ENCODE measurements around the gene RIMS3. TPM values are rescaled to one million over a fixed set of nuclear protein-coding genes. Genes with fewer than 3 reads are reported as not detected.
A peak's percentile ranks its signal among the peaks of the same experiment; 100 is the strongest.

RIMS3 gene
- total RNA-seq, 1 experiment from 2014 or later, result 19.8 TPM

- DNase-seq (ENCODE audit: low spot score), result no peak
- CTCF ChIA-PET, result interaction anchor here (1.4 to 2.0 kb wide), 4 partner anchors 12 to 67 kb away, joined by 4 to 13 read pairs (median 8); no protein-coding TSS in a partner anchor
These were observed 27.0 kb upstream of the RIMS3 start for GRCh38 chr1:40692429-40692895.

DNA sequence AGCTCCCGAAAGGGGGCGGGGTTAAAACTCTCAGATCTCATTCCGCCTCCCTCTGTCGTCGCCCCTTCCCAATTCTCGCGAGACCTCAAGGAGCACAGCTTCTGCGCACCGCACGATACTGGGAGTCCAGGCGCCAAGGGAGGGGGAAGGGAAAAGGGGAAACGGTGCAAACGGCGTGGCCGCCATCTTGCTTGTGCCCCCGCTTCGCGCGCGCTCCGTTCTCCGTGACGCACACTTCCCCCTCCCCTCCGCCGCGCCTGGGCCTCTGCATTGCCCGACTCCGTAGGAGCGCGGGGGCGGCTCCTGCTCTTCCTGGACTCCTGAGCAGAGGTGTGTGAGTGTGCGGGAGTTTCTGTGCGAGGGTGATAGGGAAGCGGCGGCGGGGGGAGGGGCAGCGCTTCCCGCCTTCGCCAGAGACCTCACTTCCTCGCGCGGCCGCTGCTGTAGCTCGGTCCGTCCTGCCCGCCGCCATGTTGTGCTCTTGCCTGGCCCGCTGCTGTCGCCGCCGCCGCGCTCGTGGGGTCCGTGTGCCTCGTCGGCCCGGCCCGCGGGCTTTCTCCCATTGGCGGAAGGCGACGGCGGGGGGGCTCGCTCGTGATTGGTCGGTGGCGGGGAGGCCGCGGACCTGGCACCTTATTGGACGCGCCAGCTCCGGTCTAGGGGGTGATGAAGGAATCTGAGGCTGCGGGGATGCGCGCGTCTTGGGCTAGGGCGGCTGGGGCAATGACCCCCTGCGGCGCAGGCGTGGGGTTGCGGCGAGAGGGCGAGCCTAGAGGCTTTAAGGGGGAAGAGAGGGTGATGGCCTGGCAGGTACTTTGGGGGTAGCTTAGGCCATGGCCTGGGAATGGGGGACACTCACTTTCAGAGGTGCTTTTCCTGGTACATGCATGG lies 26.3 kb upstream of the RIMS3 start, which contains the start of gene NFYC:
TSS of gene NFYC (plus strand) at position 167 of the 891 bp plus-strand sequence. CDS start 47,140 bp downstream, outside the sequence.
- Mint-ChIP-seq H3K9me3 (no peaks in the 10 kb centered on the region), H3K4me1 (peaks cover 57% of the 10 kb centered on the region), H3K36me3 (peaks cover 6% of the 10 kb centered on the region), H3K27ac (peak within 1 kb of the TSS; percentile 98), H3K27me3 (ENCODE audit: low read depth) (no peaks in the 10 kb centered on the region), H3K4me3 (peak within 1 kb of the TSS; percentile 91)
- DNase-seq (ENCODE audit: low spot score), result peak; percentile 97
- ATAC-seq, result peak; percentile 89
- POLR2A ChIA-PET, result interaction anchor here (0.7 to 2.9 kb wide), 20 partner anchors 10 to 288 kb away, joined by 3 to 39 read pairs (median 3); partner anchors contain the start of gene RIMS3
- CTCF ChIA-PET, result interaction anchor here (0.6 to 2.0 kb wide), 21 partner anchors 9 to 261 kb away, joined by 3 to 13 read pairs (median 4); partner anchors contain the start of gene RIMS3
- TF ChIP-seq KAT7 (CRISPR knock-in tag; IDR thresholded peaks at IDR 0.05; ENCODE audit: borderline replicate concordance), result peak; percentile 98; the same call in 1 of the 2 replicates
- TF ChIP-seq HMGA2 (CRISPR knock-in tag; IDR thresholded peaks at IDR 0.05), result 0 out of 2 replicates have a peak, but pooled peaks have one; percentile 12
- TF ChIP-seq ERG (CRISPR knock-in tag; IDR thresholded peaks at IDR 0.05), result peak; percentile 80
- TF ChIP-seq, protein P1, sequence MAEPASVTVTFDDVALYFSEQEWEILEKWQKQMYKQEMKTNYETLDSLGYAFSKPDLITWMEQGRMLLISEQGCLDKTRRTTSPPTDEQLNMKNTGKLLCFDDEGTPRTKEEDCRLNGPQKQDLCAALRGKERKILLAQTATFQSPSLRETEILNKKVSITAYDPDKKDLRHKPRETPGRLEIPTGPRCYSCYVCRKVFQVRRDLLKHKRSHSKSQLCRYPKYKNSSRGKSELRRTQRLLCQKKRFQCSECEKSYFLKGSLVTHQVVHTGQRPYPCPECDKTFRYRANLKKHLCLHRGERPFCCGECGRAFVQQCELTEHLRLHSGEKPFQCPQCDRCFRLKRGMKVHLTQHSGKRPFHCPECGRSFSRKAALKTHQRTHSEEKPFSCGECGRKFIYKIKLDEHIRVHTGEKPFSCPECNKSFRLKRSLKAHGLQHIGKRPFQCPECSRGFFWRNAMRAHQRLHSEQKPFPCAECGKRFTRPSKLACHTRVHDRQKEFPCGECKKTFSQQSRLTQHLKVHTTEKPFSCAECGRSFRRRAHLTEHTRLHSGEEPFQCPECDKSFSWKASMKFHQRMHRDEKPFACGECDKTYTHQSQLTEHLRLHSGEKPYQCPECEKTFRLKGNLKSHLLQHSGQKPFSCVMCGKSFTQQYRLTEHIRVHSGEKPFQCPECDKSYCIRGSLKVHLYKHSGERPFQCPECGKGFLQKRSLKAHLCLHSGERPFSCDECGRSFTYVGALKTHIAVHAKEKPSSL (CRISPR knock-in tag; conservative IDR thresholded peaks at IDR 0.05), result no peak
- no peak for TF ChIP-seq JAZF1 (CRISPR knock-in tag; IDR thresholded peaks at IDR 0.05)
- TF ChIP-seq ZNF263 (CRISPR knock-in tag; IDR thresholded peaks at IDR 0.05; ENCODE audit: low read depth), result no peak
- TF ChIP-seq, protein P2, sequence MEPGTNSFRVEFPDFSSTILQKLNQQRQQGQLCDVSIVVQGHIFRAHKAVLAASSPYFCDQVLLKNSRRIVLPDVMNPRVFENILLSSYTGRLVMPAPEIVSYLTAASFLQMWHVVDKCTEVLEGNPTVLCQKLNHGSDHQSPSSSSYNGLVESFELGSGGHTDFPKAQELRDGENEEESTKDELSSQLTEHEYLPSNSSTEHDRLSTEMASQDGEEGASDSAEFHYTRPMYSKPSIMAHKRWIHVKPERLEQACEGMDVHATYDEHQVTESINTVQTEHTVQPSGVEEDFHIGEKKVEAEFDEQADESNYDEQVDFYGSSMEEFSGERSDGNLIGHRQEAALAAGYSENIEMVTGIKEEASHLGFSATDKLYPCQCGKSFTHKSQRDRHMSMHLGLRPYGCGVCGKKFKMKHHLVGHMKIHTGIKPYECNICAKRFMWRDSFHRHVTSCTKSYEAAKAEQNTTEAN (CRISPR knock-in tag; IDR thresholded peaks at IDR 0.05), result peak; percentile 91
- no peak for TF ChIP-seq ZNF317 (CRISPR knock-in tag; IDR thresholded peaks at IDR 0.05; ENCODE audit: borderline replicate concordance, low read depth)
- peak; percentile 94 for TF ChIP-seq MYBL2 (CRISPR knock-in tag; IDR thresholded peaks at IDR 0.05)
- TF ChIP-seq, protein P3, sequence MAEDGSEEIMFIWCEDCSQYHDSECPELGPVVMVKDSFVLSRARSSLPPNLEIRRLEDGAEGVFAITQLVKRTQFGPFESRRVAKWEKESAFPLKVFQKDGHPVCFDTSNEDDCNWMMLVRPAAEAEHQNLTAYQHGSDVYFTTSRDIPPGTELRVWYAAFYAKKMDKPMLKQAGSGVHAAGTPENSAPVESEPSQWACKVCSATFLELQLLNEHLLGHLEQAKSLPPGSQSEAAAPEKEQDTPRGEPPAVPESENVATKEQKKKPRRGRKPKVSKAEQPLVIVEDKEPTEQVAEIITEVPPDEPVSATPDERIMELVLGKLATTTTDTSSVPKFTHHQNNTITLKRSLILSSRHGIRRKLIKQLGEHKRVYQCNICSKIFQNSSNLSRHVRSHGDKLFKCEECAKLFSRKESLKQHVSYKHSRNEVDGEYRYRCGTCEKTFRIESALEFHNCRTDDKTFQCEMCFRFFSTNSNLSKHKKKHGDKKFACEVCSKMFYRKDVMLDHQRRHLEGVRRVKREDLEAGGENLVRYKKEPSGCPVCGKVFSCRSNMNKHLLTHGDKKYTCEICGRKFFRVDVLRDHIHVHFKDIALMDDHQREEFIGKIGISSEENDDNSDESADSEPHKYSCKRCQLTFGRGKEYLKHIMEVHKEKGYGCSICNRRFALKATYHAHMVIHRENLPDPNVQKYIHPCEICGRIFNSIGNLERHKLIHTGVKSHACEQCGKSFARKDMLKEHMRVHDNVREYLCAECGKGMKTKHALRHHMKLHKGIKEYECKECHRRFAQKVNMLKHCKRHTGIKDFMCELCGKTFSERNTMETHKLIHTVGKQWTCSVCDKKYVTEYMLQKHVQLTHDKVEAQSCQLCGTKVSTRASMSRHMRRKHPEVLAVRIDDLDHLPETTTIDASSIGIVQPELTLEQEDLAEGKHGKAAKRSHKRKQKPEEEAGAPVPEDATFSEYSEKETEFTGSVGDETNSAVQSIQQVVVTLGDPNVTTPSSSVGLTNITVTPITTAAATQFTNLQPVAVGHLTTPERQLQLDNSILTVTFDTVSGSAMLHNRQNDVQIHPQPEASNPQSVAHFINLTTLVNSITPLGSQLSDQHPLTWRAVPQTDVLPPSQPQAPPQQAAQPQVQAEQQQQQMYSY (CRISPR knock-in tag; IDR thresholded peaks at IDR 0.05), result no peak

More at GRCh38 chr1:40692429-40692895, 27.0 kb upstream of the RIMS3 start:
- peak overlapping the region; percentile 91 for H3K4me3 Mint-ChIP-seq
- TF ChIP-seq, protein P4, sequence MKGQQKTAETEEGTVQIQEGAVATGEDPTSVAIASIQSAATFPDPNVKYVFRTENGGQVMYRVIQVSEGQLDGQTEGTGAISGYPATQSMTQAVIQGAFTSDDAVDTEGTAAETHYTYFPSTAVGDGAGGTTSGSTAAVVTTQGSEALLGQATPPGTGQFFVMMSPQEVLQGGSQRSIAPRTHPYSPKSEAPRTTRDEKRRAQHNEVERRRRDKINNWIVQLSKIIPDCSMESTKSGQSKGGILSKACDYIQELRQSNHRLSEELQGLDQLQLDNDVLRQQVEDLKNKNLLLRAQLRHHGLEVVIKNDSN (CRISPR knock-in tag; IDR thresholded peaks at IDR 0.05), result peak; percentile 47; the same call in 1 of the 2 replicates
- TF ChIP-seq ZNF423 (CRISPR knock-in tag; IDR thresholded peaks at IDR 0.05), result no peak
- TF ChIP-seq ZNF532 (CRISPR knock-in tag; IDR thresholded peaks at IDR 0.05; ENCODE audit: borderline replicate concordance), result 0 out of 2 replicates have a peak, but pooled peaks have one; percentile 14
- ATAC-seq, result peak; percentile 7
- no peaks in the 10 kb centered on the region for H3K27me3 Mint-ChIP-seq (ENCODE audit: low read depth)
- H3K4me1 Mint-ChIP-seq, result peaks cover 63% of the 10 kb centered on the region
- no peaks in the 10 kb centered on the region for H3K9me3 Mint-ChIP-seq
- peaks cover 3% of the 10 kb centered on the region; the same call in 1 of the 2 replicates for H3K36me3 Mint-ChIP-seq
- POLR2A ChIA-PET, result interaction anchor here (1.6 to 2.9 kb wide), 5 partner anchors 10 to 37 kb away, joined by 4 to 39 read pairs (median 17); partner anchors contain the start of gene RIMS3
- peak overlapping the region; percentile 98 for H3K27ac Mint-ChIP-seq

Data from WTC11 (cell line).